HG03060 (cell line): ENCODE data around the gene BRME1.
"Not testable (repeated sequence)": the region's sequence is repeated elsewhere in the genome, so short reads cannot be mapped to it uniquely, and the experiment has no call there.

Experiments
- ATAC-seq: cut with Tn5 transposase; IDR thresholded peaks from one replicate; pipeline ENCODE4 v1.9.1; 2021; ENCODE audit warnings: low read depth, moderate number of reproducible peaks; ENCODE audit not compliant: unreplicated experiment

The BRME1 gene

GRCh38 chr19:13929340-13929739, 23.4 kb upstream of the BRME1 start:
- ATAC-seq: no peak

- no peak for ATAC-seq
These were observed 20.8 kb upstream of the BRME1 start for GRCh38 chr19:13926715-13927114.

GRCh38 chr19:13926010-13926409, 20.1 kb upstream of the BRME1 start:
- no peak for ATAC-seq

GRCh38 chr19:13923194-13923987, 17.5 kb upstream of the BRME1 start:
- ATAC-seq: no peak

- ATAC-seq: not testable (repeated sequence)
These were observed 16.2 kb upstream of the BRME1 start for GRCh38 chr19:13922118-13922517.

GRCh38 chr19:13920940-13921747, 15.2 kb upstream of the BRME1 start:
- no peak for ATAC-seq

- ATAC-seq: no peak
These were observed 14.6 kb upstream of the BRME1 start for GRCh38 chr19:13920524-13920923.

GRCh38 chr19:13918726-13919411, 13.0 kb upstream of the BRME1 start:
- no peak for ATAC-seq

GRCh38 chr19:13917888-13918406, 12.0 kb upstream of the BRME1 start:
- ATAC-seq: no peak

GRCh38 chr19:13914777-13915176, 8.9 kb upstream of the BRME1 start:
- ATAC-seq: no peak

GRCh38 chr19:13913352-13913751, 7.4 kb upstream of the BRME1 start:
- no peak for ATAC-seq

- no peak for ATAC-seq
These were observed 3.5 kb upstream of the BRME1 start for GRCh38 chr19:13909430-13909829.

- ATAC-seq: no peak
These were observed 2.8 kb upstream of the BRME1 start for GRCh38 chr19:13908674-13909073.

GRCh38 chr19:13906910-13907309, 993 bp upstream of the BRME1 start:
- no peak for ATAC-seq

GRCh38 chr19:13906521-13906904, 596 bp upstream of the BRME1 start:
- ATAC-seq: no peak

- no peak for ATAC-seq
These were observed 2.8 kb downstream of the BRME1 start for GRCh38 chr19:13902993-13903555.

- no peak for ATAC-seq
These were observed 5.9 kb downstream of the BRME1 start for GRCh38 chr19:13899912-13900584.

- ATAC-seq: no peak
These were observed 6.5 kb downstream of the BRME1 start for GRCh38 chr19:13899393-13899792.

- no peak for ATAC-seq
These were observed 9.7 kb downstream of the BRME1 start for GRCh38 chr19:13896227-13896626.

- no peak for ATAC-seq
These were observed 11.4 kb downstream of the BRME1 start for GRCh38 chr19:13894552-13894951.
